Thyroid gland (tissue), 4 donors: ENCODE results near the gene NLRP5. TPM values are rescaled to one million over a fixed set of nuclear protein-coding genes. Genes with fewer than 3 reads are reported as not detected.

Source experiments
- DNase-seq, 2 donors: peaks; one replicate each; pipeline ENCODE4 v3.0.0-alpha.2; 2019
- H3K27ac ChIP-seq, 3 donors: fragments of 200-600 bp; sonication (generic); 1 replicate in 2 of 3; 2 replicates in 1 of 3; pipeline ENCODE4 v1.5.1; 2016 to 2019; ENCODE audit warnings: mild to moderate bottlenecking in 1 of 3, moderate library complexity in 1 of 3
- H3K27me3 ChIP-seq: fragments of 200-600 bp; sonication (generic); one replicate; pipeline ENCODE4 v1.5.1; 2019
- H3K36me3 ChIP-seq, 2 donors: fragments of 200-600 bp; sonication (generic); one replicate each; pipeline ENCODE4 v1.5.1; 2016 to 2019
- H3K4me1 ChIP-seq, 2 donors: fragments of 200-600 bp; sonication (generic); one replicate each; pipeline ENCODE4 v1.5.1; 2017 to 2019
- H3K4me3 ChIP-seq, 3 donors: fragments of 200-600 bp; sonication (generic); replicated peaks in 1 of 3; 1 replicate in 2 of 3; 2 replicates in 1 of 3; pipeline ENCODE4 v1.5.1; 2016; ENCODE audit warnings: mild to moderate bottlenecking in 1 of 3
- H3K9me3 ChIP-seq: fragments of 200-600 bp; sonication (generic); one replicate; pipeline ENCODE4 v1.5.1; 2017
- CTCF ChIP-seq, 6 experiments: fragments of 200-600 bp in 3 of 6; fragments of 450-650 bp in 3 of 6; sonication (generic) in 3 of 6; IDR thresholded peaks; one replicate each; pipeline ENCODE4 v1.5.1; 2016 to 2019; ENCODE audit warnings: antibody characterized with exemption in 6 of 6, mild to moderate bottlenecking in 2 of 6, inconsistent platforms in 1 of 6, moderate library complexity in 1 of 6
- POLR2A ChIP-seq, 2 donors: fragments of 450-650 bp; IDR thresholded peaks; one replicate each; pipeline ENCODE4 v1.6.1; 2017; ENCODE audit warnings: antibody characterized with exemption in 2 of 2, mild to moderate bottlenecking in 2 of 2, moderate library complexity in 1 of 2
- WGBS, 2 donors: methylation state at CpG; one replicate each; pipeline ENCODE4 v1.1.5; 2017; 5-methylcytosine and 5-hydroxymethylcytosine counted together
- intact Hi-C: fragments of 100-400 bp; cut with DNase I; formaldehyde crosslinking; loops from one replicate; pipeline ENCODE4 v1.15.1; 2023
- total RNA-seq, 4 donors: library from RNA; depleted of rRNA; stranded (reverse); fragments of >200 nt; gene quantifications; one replicate each; pipeline ENCODE4 v1.2.3, GENCODE V29; 2016

NLRP5 gene
- total RNA-seq, 4 donors from 2014 or later, result not detected

GRCh38 chr19:56085571-56086275, 99.1 kb downstream of the NLRP5 start:
- H3K36me3 ChIP-seq, result peaks cover 3 to 4% of the 10 kb centered on the region in 2 donors
- WGBS, 2 donors, result 89 to 95% methylated on average over 10 of the region's 10 CpGs
- no peak for DNase-seq
- no peak overlapping the region for H3K4me3 ChIP-seq
- intact Hi-C loops, result no loop called here
- H3K27me3 ChIP-seq, result no peaks in the 10 kb centered on the region
- no peaks in the 10 kb centered on the region for H3K9me3 ChIP-seq
- TF ChIP-seq CTCF (IDR thresholded peaks at IDR 0.05), result no peak
- no peak for TF ChIP-seq POLR2A (IDR thresholded peaks at IDR 0.05)
- no peak overlapping the region for H3K27ac ChIP-seq
- peaks cover 7 to 9% of the 10 kb centered on the region in 2 donors for H3K4me1 ChIP-seq

- Histone ChIP-seq H3K4me1 (no peaks in the 10 kb centered on the region), H3K9me3 (no peaks in the 10 kb centered on the region), H3K4me3 (no peak overlapping the region), H3K27me3 (no peaks in the 10 kb centered on the region), H3K36me3 (peaks cover 3 to 4% of the 10 kb centered on the region in 2 donors), H3K27ac (no peak overlapping the region)
- TF ChIP-seq CTCF (IDR thresholded peaks at IDR 0.05) (no peak), POLR2A (IDR thresholded peaks at IDR 0.05) (no peak)
- DNase-seq, result no peak
- intact Hi-C loops, result no loop called here
- 82 to 84% methylated on average over 24 to 34 of the region's 49 CpGs for WGBS, 2 donors
Measured at GRCh38 chr19:56086671-56087430, 100.3 kb downstream of the NLRP5 start.

- H3K36me3 ChIP-seq, result peaks cover 3 to 4% of the 10 kb centered on the region in 2 donors
- H3K4me1 ChIP-seq, result no peaks in the 10 kb centered on the region
- no peaks in the 10 kb centered on the region for H3K9me3 ChIP-seq
- no peaks in the 10 kb centered on the region for H3K27me3 ChIP-seq
- 88 to 89% methylated on average over 59 to 77 of the region's 104 CpGs for WGBS, 2 donors
- H3K4me3 ChIP-seq, result no peak overlapping the region
- no peak overlapping the region for H3K27ac ChIP-seq
- intact Hi-C loops, result no loop called here
- no peak for TF ChIP-seq CTCF (IDR thresholded peaks at IDR 0.05)
- TF ChIP-seq POLR2A (IDR thresholded peaks at IDR 0.05), result no peak
- no peak for DNase-seq
Measured at GRCh38 chr19:56087647-56088496, 101.3 kb downstream of the NLRP5 start.

GRCh38 chr19:56088497-56089215, 102.1 kb downstream of the NLRP5 start:
- intact Hi-C loops, result no loop called here

GRCh38 chr19:56089344-56089743, 102.8 kb downstream of the NLRP5 start:
- no peak for DNase-seq
- no peak overlapping the region for H3K27ac ChIP-seq
- WGBS, 2 donors, result 90 to 93% methylated on average over 14 of the region's 14 CpGs

More at GRCh38 chr19:56088497-56089215, 102.1 kb downstream of the NLRP5 start:
- no peak for TF ChIP-seq POLR2A (IDR thresholded peaks at IDR 0.05)
- H3K4me3 ChIP-seq, result no peak overlapping the region
- no peaks in the 10 kb centered on the region for H3K27me3 ChIP-seq
- H3K4me1 ChIP-seq, result no peaks in the 10 kb centered on the region
- no peak for DNase-seq
- peaks cover 3 to 4% of the 10 kb centered on the region in 2 donors for H3K36me3 ChIP-seq
- no peak overlapping the region for H3K27ac ChIP-seq
- no peaks in the 10 kb centered on the region for H3K9me3 ChIP-seq
- 96 to 97% methylated on average over 53 to 62 of the region's 66 CpGs for WGBS, 2 donors

More at GRCh38 chr19:56089344-56089743, 102.8 kb downstream of the NLRP5 start:
- intact Hi-C loops, result no loop called here
- no peaks in the 10 kb centered on the region for H3K27me3 ChIP-seq
- no peaks in the 10 kb centered on the region for H3K4me1 ChIP-seq
- H3K4me3 ChIP-seq, result no peak overlapping the region
- H3K9me3 ChIP-seq, result no peaks in the 10 kb centered on the region
- peaks cover 3 to 4% of the 10 kb centered on the region in 2 donors for H3K36me3 ChIP-seq
- TF ChIP-seq CTCF (IDR thresholded peaks at IDR 0.05) (no peak), POLR2A (IDR thresholded peaks at IDR 0.05) (no peak)
